ENCODE data around the gene SMC3.
A peak's percentile ranks its signal among the peaks of the same experiment; 100 is the strongest.

The SMC3 gene

DNA sequence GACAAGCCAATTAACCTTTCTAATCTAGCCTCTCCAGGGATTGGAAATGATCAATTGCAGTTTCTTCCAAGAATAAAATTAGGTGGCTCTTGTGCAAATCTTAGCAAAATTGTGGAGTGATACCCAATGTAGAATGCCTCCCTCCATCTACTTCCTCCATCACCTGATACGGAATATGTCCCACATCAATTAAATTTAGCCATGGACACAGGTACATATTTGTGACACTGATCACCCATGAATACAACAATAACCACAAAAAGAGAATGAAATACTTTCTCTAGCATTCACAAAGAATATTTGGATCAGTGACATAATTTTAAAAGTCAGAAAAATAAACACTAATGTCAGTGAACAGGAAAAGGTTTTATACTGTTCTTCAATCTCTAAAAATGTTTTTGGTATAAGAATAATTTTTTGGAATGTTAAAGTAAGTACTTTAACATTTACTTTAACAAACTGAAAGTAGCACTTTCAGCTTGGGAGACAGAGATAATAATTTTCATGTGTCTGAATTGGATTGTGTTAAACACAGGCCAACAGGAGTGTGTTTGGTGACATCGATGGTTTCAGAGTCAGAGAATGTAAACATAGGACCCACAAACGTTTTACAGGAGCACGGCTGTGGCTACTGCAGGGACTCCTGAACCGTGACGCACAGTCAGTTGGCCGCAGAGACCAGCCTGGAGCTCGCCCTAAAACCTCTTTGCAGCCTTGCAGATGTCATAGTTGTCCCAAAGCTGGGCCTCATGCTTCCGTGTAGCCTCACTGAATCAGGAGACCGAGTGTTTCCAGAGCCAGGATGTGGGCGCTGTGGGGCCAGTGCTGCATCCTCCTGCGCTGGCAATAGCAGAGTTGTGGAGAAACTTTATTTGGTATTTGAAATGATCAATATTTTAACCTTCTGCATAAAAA, 83.8 kb downstream of the SMC3 start:
- peak; percentile 88 for DNase-seq (ENCODE audit: extremely low read depth, low read depth)
- 0 out of 2 replicates have a peak overlapping the region, but pooled peaks have one; percentile 13 for H3K4me3 ChIP-seq (replicated peaks; ENCODE audit: low read depth, low read length)
- TF ChIP-seq, protein P1, sequence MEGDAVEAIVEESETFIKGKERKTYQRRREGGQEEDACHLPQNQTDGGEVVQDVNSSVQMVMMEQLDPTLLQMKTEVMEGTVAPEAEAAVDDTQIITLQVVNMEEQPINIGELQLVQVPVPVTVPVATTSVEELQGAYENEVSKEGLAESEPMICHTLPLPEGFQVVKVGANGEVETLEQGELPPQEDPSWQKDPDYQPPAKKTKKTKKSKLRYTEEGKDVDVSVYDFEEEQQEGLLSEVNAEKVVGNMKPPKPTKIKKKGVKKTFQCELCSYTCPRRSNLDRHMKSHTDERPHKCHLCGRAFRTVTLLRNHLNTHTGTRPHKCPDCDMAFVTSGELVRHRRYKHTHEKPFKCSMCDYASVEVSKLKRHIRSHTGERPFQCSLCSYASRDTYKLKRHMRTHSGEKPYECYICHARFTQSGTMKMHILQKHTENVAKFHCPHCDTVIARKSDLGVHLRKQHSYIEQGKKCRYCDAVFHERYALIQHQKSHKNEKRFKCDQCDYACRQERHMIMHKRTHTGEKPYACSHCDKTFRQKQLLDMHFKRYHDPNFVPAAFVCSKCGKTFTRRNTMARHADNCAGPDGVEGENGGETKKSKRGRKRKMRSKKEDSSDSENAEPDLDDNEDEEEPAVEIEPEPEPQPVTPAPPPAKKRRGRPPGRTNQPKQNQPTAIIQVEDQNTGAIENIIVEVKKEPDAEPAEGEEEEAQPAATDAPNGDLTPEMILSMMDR (IDR thresholded peaks at IDR 0.05; ENCODE audit: low read depth, low read length, missing control alignments), result no peak

DNA sequence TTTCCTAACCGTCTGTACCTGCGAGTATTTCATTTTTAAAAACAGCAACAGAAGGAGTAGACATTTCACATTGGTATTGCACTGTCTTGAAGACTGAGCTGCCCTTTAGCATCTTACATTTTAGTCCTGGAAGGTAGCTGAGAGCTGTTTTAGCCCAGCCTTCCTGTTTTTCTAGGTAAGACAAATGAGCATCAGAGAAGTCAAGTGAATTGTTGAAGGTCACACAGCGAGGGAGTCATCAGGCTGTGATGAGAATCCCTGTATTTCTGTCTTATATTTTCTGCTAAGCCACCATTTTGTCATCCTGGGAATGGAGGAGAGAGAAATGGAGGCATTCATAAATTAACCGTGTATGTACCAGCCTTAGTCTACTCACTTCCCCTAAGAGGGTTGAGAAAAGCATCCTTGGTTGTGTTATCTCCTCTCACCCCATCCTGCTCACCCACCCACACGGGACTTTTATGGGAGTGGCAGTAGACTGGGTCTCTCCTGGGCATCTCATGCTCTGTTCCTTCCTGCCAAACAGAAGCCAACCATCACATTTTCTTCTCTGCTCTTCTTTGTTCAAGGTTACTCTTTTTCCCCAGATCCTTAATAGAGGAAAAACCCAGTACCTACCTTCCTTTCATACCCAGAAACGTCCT, 85.1 kb downstream of the SMC3 start:
- DNase-seq (ENCODE audit: extremely low read depth, low read depth), result no peak
- H3K4me3 ChIP-seq (replicated peaks; ENCODE audit: low read depth, low read length), result no peak overlapping the region
- TF ChIP-seq, protein P1 (IDR thresholded peaks at IDR 0.05; ENCODE audit: low read depth, low read length, missing control alignments), result no peak

Measured in HFF-Myc (cell line).